ENCODE results near the gene TMPRSS12.

DNA sequence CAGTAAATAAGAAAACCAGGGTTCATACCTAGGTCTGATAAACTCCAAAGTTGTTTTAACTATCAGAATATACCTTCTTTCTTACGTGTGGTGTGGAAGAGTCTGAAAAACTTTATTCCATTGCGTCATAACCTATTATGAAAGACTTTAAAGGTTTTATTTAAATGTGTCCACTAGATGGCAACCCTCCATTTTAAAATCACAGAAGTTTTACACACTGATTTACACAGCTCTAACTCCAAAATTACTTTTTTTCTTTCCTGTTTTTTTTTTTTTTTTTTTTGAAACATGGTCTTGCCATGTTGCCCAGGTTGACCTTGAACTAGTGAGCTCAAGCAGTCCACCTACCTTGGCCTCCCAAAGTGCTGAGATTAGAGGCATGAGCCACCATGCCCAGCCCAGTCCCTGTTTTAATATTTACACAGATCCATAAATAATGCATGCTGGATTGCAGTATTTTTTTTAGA lies 17.3 kb upstream of the TMPRSS12 start:
- TF ChIP-seq CTCF (conservative IDR thresholded peaks at IDR 0.05 in 1 of 2, IDR thresholded peaks at IDR 0.05 in 1 of 2; ENCODE audit: low read depth in 1 of 2, low read length in 2 of 2) = peak in 1 of 2 donors; percentile 14
- TF ChIP-seq EZH2 (IDR thresholded peaks at IDR 0.05; ENCODE audit: low read length, missing control alignments) = no peak
